Activated CD8-positive, alpha-beta T cell treated with anti-CD3 and anti-CD28 coated beads, Interleukin-2, amount 10 ng/mL, durations not matched to agents 7 days and 5 days (primary cell): Measurements from ENCODE around the gene ANP32A. TPM values are rescaled to one million over a fixed set of nuclear protein-coding genes. Genes with fewer than 3 reads are reported as not detected.

ENCODE experiments used
- ATAC-seq: fragments of 150-1000 bp; cut with Tn5 transposase; one replicate; pipeline ENCODE4 v1.10.0; 2021; ENCODE audit warnings: moderate library complexity
- CTCF ChIA-PET: fragments of 350-600 bp; sonication (Branson Sonifier 250); formaldehyde crosslinking; loops from one replicate; lab custom pipeline; 2021; ENCODE audit warnings: antibody characterized with exemption; lab: Charles Lee
- POLR2A ChIA-PET: fragments of 350-600 bp; sonication (Branson Sonifier 250); formaldehyde crosslinking; loops from one replicate; lab custom pipeline; 2021; ENCODE audit warnings: antibody characterized with exemption; lab: Charles Lee
- DNase-seq: peaks from one replicate; pipeline ENCODE4 v3.0.0-alpha.2; 2020
- H3K27ac Mint-ChIP-seq: one replicate; pipeline ENCODE4 v1.8.0; 2021; ENCODE audit warnings: mild to moderate bottlenecking, mixed read lengths
- H3K27me3 Mint-ChIP-seq: one replicate; pipeline ENCODE4 v1.8.0; 2021; ENCODE audit warnings: low read depth, mixed read lengths
- H3K36me3 Mint-ChIP-seq: one replicate; pipeline ENCODE4 v1.8.0; 2021; ENCODE audit warnings: low read depth, mixed read lengths
- H3K4me1 Mint-ChIP-seq: one replicate; pipeline ENCODE4 v1.8.0; 2021; ENCODE audit warnings: low read depth, mixed read lengths
- H3K4me3 Mint-ChIP-seq: one replicate; pipeline ENCODE4 v1.8.0; 2021; ENCODE audit warnings: mild to moderate bottlenecking, mixed read lengths
- H3K9me3 Mint-ChIP-seq: one replicate; pipeline ENCODE4 v1.8.0; 2022; ENCODE audit warnings: mixed read lengths; ENCODE audit not compliant: insufficient read depth
- total RNA-seq, 2 experiments: library from RNA; stranded (reverse); gene quantifications; one replicate each; pipeline ENCODE4 v1.2.3, GENCODE V29; 2021

The ANP32A gene
- total RNA-seq, 2 experiments from 2014 or later = 227 TPM

GRCh38 chr15:68797599-68798345 lies 22.9 kb downstream of the ANP32A start:
- ChIA-PET POLR2A (interaction anchor here (0.6 to 2.0 kb wide), 5 partner anchors 10 to 21 kb away, joined by 3 to 13 read pairs (median 6); no protein-coding TSS in a partner anchor), CTCF (interaction anchor here (0.9 to 2.5 kb wide), 3 partner anchors 14 to 31 kb away, joined by 3 to 14 read pairs (median 3); no protein-coding TSS in a partner anchor)
- Mint-ChIP-seq H3K27ac (peak overlapping the region; percentile 86), H3K27me3 (no peaks in the 10 kb centered on the region), H3K4me1 (peaks cover 92% of the 10 kb centered on the region), H3K36me3 (peaks cover 33% of the 10 kb centered on the region), H3K9me3 (no peaks in the 10 kb centered on the region), H3K4me3 (peak overlapping the region; percentile 51)
- DNase-seq = peak; percentile 27
- ATAC-seq = peak; percentile 34

- ATAC-seq (peak; percentile 58), DNase-seq (peak; percentile 55)
- ChIA-PET CTCF (interaction anchor here (0.9 to 2.5 kb wide), 3 partner anchors 13 to 31 kb away, joined by 3 to 14 read pairs (median 3); no protein-coding TSS in a partner anchor), POLR2A (interaction anchor here (2.0 kb wide), 2 partner anchors 19 to 22 kb away, joined by 12 to 13 read pairs; no protein-coding TSS in a partner anchor)
- Mint-ChIP-seq H3K4me3 (peak overlapping the region; percentile 51), H3K9me3 (no peaks in the 10 kb centered on the region), H3K36me3 (peaks cover 34% of the 10 kb centered on the region), H3K27ac (peak overlapping the region; percentile 86), H3K4me1 (peaks cover 96% of the 10 kb centered on the region), H3K27me3 (no peaks in the 10 kb centered on the region)
These were observed 23.5 kb downstream of the ANP32A start for GRCh38 chr15:68797191-68797590.

- Mint-ChIP-seq H3K36me3 (peaks cover 37% of the 10 kb centered on the region), H3K4me1 (peaks cover 96% of the 10 kb centered on the region), H3K9me3 (no peaks in the 10 kb centered on the region), H3K27me3 (no peaks in the 10 kb centered on the region), H3K4me3 (no peak overlapping the region), H3K27ac (no peak overlapping the region)
- no peak for ATAC-seq
- POLR2A ChIA-PET = interaction anchor here (2.0 to 2.9 kb wide), 3 partner anchors 20 to 22 kb away, joined by 12 to 61 read pairs (median 13); no protein-coding TSS in a partner anchor
- CTCF ChIA-PET = interaction anchor here (0.9 to 2.5 kb wide), 6 partner anchors 9 to 79 kb away, joined by 3 to 17 read pairs (median 9); no protein-coding TSS in a partner anchor
- DNase-seq = no peak
These were observed 24.1 kb downstream of the ANP32A start for GRCh38 chr15:68796576-68796975.

- Mint-ChIP-seq H3K27ac (peak overlapping the region; percentile 48), H3K4me3 (peak overlapping the region; percentile 35), H3K9me3 (no peaks in the 10 kb centered on the region), H3K36me3 (peaks cover 39% of the 10 kb centered on the region), H3K4me1 (peaks cover 98% of the 10 kb centered on the region), H3K27me3 (no peaks in the 10 kb centered on the region)
- ChIA-PET CTCF (interaction anchor here (0.9 to 4.0 kb wide), 9 partner anchors 8 to 245 kb away, joined by 3 to 39 read pairs (median 5); no protein-coding TSS in a partner anchor), POLR2A (interaction anchor here (0.7 to 2.9 kb wide), 5 partner anchors 10 to 442 kb away, joined by 4 to 61 read pairs (median 5); partner anchors contain the start of gene ANP32A)
- peak; percentile 79 for DNase-seq
- peak; percentile 63 for ATAC-seq
These were observed 25.3 kb downstream of the ANP32A start for GRCh38 chr15:68795298-68795848.

GRCh38 chr15:68794863-68795262 lies 25.8 kb downstream of the ANP32A start:
- H3K4me3 Mint-ChIP-seq = peak overlapping the region; percentile 35
- POLR2A ChIA-PET = interaction anchor here (0.7 to 2.9 kb wide), 5 partner anchors 10 to 442 kb away, joined by 4 to 61 read pairs (median 5); partner anchors contain the start of gene ANP32A
- H3K36me3 Mint-ChIP-seq = peaks cover 42% of the 10 kb centered on the region
- H3K9me3 Mint-ChIP-seq = no peaks in the 10 kb centered on the region
- no peaks in the 10 kb centered on the region for H3K27me3 Mint-ChIP-seq
- peaks cover 98% of the 10 kb centered on the region for H3K4me1 Mint-ChIP-seq
- CTCF ChIA-PET = interaction anchor here (1.2 to 4.0 kb wide), 8 partner anchors 8 to 245 kb away, joined by 4 to 39 read pairs (median 6); no protein-coding TSS in a partner anchor
- DNase-seq = no peak
- peak overlapping the region; percentile 48 for H3K27ac Mint-ChIP-seq
- no peak for ATAC-seq

- H3K4me1 Mint-ChIP-seq = peaks cover 98% of the 10 kb centered on the region
- no peaks in the 10 kb centered on the region for H3K9me3 Mint-ChIP-seq
- H3K36me3 Mint-ChIP-seq = peaks cover 42% of the 10 kb centered on the region
- H3K4me3 Mint-ChIP-seq = no peak overlapping the region
- ATAC-seq = no peak
- DNase-seq = no peak
- H3K27me3 Mint-ChIP-seq = no peaks in the 10 kb centered on the region
- ChIA-PET CTCF (interaction anchor here (0.7 to 4.0 kb wide), 9 partner anchors 10 to 244 kb away, joined by 3 to 39 read pairs (median 5); no protein-coding TSS in a partner anchor), POLR2A (interaction anchor here (1.2 to 2.9 kb wide), 4 partner anchors 11 to 26 kb away, joined by 4 to 61 read pairs (median 6); partner anchors contain the start of gene ANP32A)
- peak overlapping the region; percentile 64 for H3K27ac Mint-ChIP-seq
These were observed 26.4 kb downstream of the ANP32A start for GRCh38 chr15:68794307-68794706.

GRCh38 chr15:68793776-68794175 lies 26.9 kb downstream of the ANP32A start:
- no peak overlapping the region for H3K27ac Mint-ChIP-seq
- peaks cover 96% of the 10 kb centered on the region for H3K4me1 Mint-ChIP-seq
- peaks cover 40% of the 10 kb centered on the region for H3K36me3 Mint-ChIP-seq
- POLR2A ChIA-PET = interaction anchor here (2.0 to 2.9 kb wide), 2 partner anchors 11 to 23 kb away, joined by 5 to 61 read pairs; no protein-coding TSS in a partner anchor
- no peaks in the 10 kb centered on the region for H3K27me3 Mint-ChIP-seq
- H3K9me3 Mint-ChIP-seq = no peaks in the 10 kb centered on the region
- DNase-seq (no peak), ATAC-seq (no peak)
- H3K4me3 Mint-ChIP-seq = no peak overlapping the region
- CTCF ChIA-PET = interaction anchor here (0.7 to 4.0 kb wide), 7 partner anchors 10 to 120 kb away, joined by 3 to 39 read pairs (median 6); no protein-coding TSS in a partner anchor

GRCh38 chr15:68792901-68793766 lies 27.6 kb downstream of the ANP32A start:
- POLR2A ChIA-PET = interaction anchor here (2.9 to 5.5 kb wide), 2 partner anchors 24 to 25 kb away, joined by 34 to 61 read pairs; no protein-coding TSS in a partner anchor
- Mint-ChIP-seq H3K27me3 (no peaks in the 10 kb centered on the region), H3K4me1 (peaks cover 91% of the 10 kb centered on the region), H3K9me3 (no peaks in the 10 kb centered on the region), H3K27ac (peak overlapping the region; percentile 65), H3K36me3 (peaks cover 40% of the 10 kb centered on the region), H3K4me3 (no peak overlapping the region)
- CTCF ChIA-PET = interaction anchor here (1.1 to 4.0 kb wide), 5 partner anchors 9 to 82 kb away, joined by 3 to 39 read pairs (median 3); no protein-coding TSS in a partner anchor
- ATAC-seq (no peak), DNase-seq (no peak)

- DNase-seq (peak; percentile 80), ATAC-seq (peak; percentile 80)
- H3K4me1 Mint-ChIP-seq = peaks cover 84% of the 10 kb centered on the region
- ChIA-PET POLR2A (interaction anchor here (5.5 kb wide), 1 partner anchor 26 kb away, joined by 34 read pairs; no protein-coding TSS in a partner anchor), CTCF (interaction anchor here (0.6 to 2.1 kb wide), 5 partner anchors 24 to 84 kb away, joined by 3 to 6 read pairs (median 3); no protein-coding TSS in a partner anchor)
- peak overlapping the region; percentile 88 for H3K27ac Mint-ChIP-seq
- peaks cover 39% of the 10 kb centered on the region for H3K36me3 Mint-ChIP-seq
- H3K27me3 Mint-ChIP-seq = no peaks in the 10 kb centered on the region
- H3K9me3 Mint-ChIP-seq = no peaks in the 10 kb centered on the region
- peak overlapping the region; percentile 58 for H3K4me3 Mint-ChIP-seq
These were observed 29.0 kb downstream of the ANP32A start for GRCh38 chr15:68791431-68792283.
